Breast epithelium (tissue), 4 donors: ENCODE measurements around the gene LDLRAD4. TPM values are rescaled to one million over a fixed set of nuclear protein-coding genes. Genes with fewer than 3 reads are reported as not detected.
A peak's percentile ranks its signal among the peaks of the same experiment; 100 is the strongest.

Source experiments
- DNase-seq, 2 donors: peaks; one replicate each; pipeline ENCODE4 v3.0.0-alpha.2; 2019; ENCODE audit warnings: low spot score in 2 of 2
- H3K27ac ChIP-seq, 2 donors: fragments of 200-600 bp; sonication (generic) in 1 of 2; one replicate each; pipeline ENCODE4 v1.5.1; 2016 to 2019; ENCODE audit warnings: mild to moderate bottlenecking in 1 of 2
- H3K27me3 ChIP-seq, 2 donors: fragments of 200-600 bp; sonication (generic) in 1 of 2; one replicate each; pipeline versions ENCODE4 v1.5.1 to v1.6.0; 2017 to 2019; ENCODE audit warnings: control low read depth in 1 of 2, mild to moderate bottlenecking in 1 of 2
- H3K36me3 ChIP-seq: fragments of 200-600 bp; one replicate; pipeline ENCODE4 v1.5.1; 2019
- H3K4me1 ChIP-seq, 2 donors: fragments of 200-600 bp; sonication (generic); one replicate each; pipeline ENCODE4 v1.5.1; 2016 to 2019; ENCODE audit warnings: control low read depth in 1 of 2
- H3K4me3 ChIP-seq, 3 donors: fragments of 200-600 bp; sonication (generic); 1 replicate in 2 of 3; 2 replicates in 1 of 3; pipeline ENCODE4 v1.5.1; 2016 to 2019; ENCODE audit warnings: mild to moderate bottlenecking in 3 of 3, moderate library complexity in 2 of 3
- H3K9me3 ChIP-seq, 2 donors: fragments of 200-600 bp; sonication (generic) in 1 of 2; one replicate each; pipeline ENCODE4 v1.5.1; 2016 to 2019; ENCODE audit warnings: control low read depth in 1 of 2
- CTCF ChIP-seq, 3 donors: fragments of 450-650 bp; IDR thresholded peaks; one replicate each; pipeline ENCODE4 v1.5.1; 2016 to 2017; ENCODE audit warnings: antibody characterized with exemption in 3 of 3, mild to moderate bottlenecking in 3 of 3, moderate library complexity in 3 of 3
- POLR2A ChIP-seq: fragments of 450-650 bp; IDR thresholded peaks from one replicate; pipeline ENCODE4 v1.6.1; 2016; ENCODE audit warnings: antibody characterized with exemption, mild to moderate bottlenecking, moderate library complexity
- POLR2AphosphoS5 ChIP-seq, 3 donors: sonication (generic); formaldehyde crosslinking; IDR thresholded peaks; one replicate each; pipeline ENCODE4 v1.6.1; 2017; ENCODE audit warnings: antibody characterized with exemption in 3 of 3
- intact Hi-C: fragments of 100-400 bp; cut with DNase I; formaldehyde crosslinking; loops from one replicate; pipeline ENCODE4 v1.15.1; 2023; ENCODE audit warnings: low total_unique reads
- total RNA-seq, 3 donors: library from RNA; depleted of rRNA; stranded (reverse); fragments of >200 nt; gene quantifications; one replicate each; pipeline ENCODE4 v1.1.0, GENCODE V29; 2016

Gene LDLRAD4
- total RNA-seq, 3 donors from 2014 or later = 28.5 to 94.3 (median 42.9) TPM

- H3K27ac ChIP-seq = peak overlapping the region in 1 of 2 donors; percentile 66
- intact Hi-C loops = no loop called here
Observed at GRCh38 chr18:13577781-13578180, 359.2 kb downstream of the LDLRAD4 start.

GRCh38 chr18:13578400-13578799, 359.8 kb downstream of the LDLRAD4 start:
- no peak for DNase-seq
- H3K27ac ChIP-seq = no peak overlapping the region
- no peak overlapping the region for H3K4me3 ChIP-seq
- H3K27me3 ChIP-seq = no peaks in the 10 kb centered on the region
- no peaks in the 10 kb centered on the region for H3K36me3 ChIP-seq
- TF ChIP-seq POLR2A (no peak), CTCF (IDR thresholded peaks at IDR 0.05) (no peak), POLR2AphosphoS5 (IDR thresholded peaks at IDR 0.05) (no peak)
- H3K4me1 ChIP-seq = no peaks in the 10 kb centered on the region
- intact Hi-C loops = no loop called here
- no peaks in the 10 kb centered on the region for H3K9me3 ChIP-seq

More at GRCh38 chr18:13577781-13578180, 359.2 kb downstream of the LDLRAD4 start:
- Histone ChIP-seq H3K36me3 (no peaks in the 10 kb centered on the region), H3K4me1 (no peaks in the 10 kb centered on the region), H3K4me3 (peak overlapping the region in 1 of 3 donors; percentile 35), H3K9me3 (no peaks in the 10 kb centered on the region), H3K27me3 (no peaks in the 10 kb centered on the region)
- DNase-seq = no peak
- TF ChIP-seq POLR2AphosphoS5 (IDR thresholded peaks at IDR 0.05) (no peak), CTCF (IDR thresholded peaks at IDR 0.05) (no peak), POLR2A (no peak)

- Histone ChIP-seq H3K27me3 (no peaks in the 10 kb centered on the region), H3K27ac (no peak overlapping the region), H3K4me3 (no peak overlapping the region), H3K4me1 (no peaks in the 10 kb centered on the region), H3K9me3 (no peaks in the 10 kb centered on the region), H3K36me3 (no peaks in the 10 kb centered on the region)
- no peak for DNase-seq
- TF ChIP-seq POLR2A (no peak), CTCF (IDR thresholded peaks at IDR 0.05) (no peak), POLR2AphosphoS5 (IDR thresholded peaks at IDR 0.05) (no peak)
- intact Hi-C loops = no loop called here
Observed at GRCh38 chr18:13579874-13580273, 361.3 kb downstream of the LDLRAD4 start.

- DNase-seq = no peak
- Histone ChIP-seq H3K4me1 (no peaks in the 10 kb centered on the region), H3K9me3 (no peaks in the 10 kb centered on the region), H3K27me3 (no peaks in the 10 kb centered on the region), H3K27ac (no peak overlapping the region), H3K4me3 (no peak overlapping the region), H3K36me3 (no peaks in the 10 kb centered on the region)
- intact Hi-C loops = no loop called here
- TF ChIP-seq CTCF (IDR thresholded peaks at IDR 0.05) = no peak
- no peak for TF ChIP-seq POLR2A
- TF ChIP-seq POLR2AphosphoS5 (IDR thresholded peaks at IDR 0.05) = no peak
Observed at GRCh38 chr18:13580351-13580750, 361.8 kb downstream of the LDLRAD4 start.

GRCh38 chr18:13580991-13581390, 362.4 kb downstream of the LDLRAD4 start:
- TF ChIP-seq POLR2A (no peak), POLR2AphosphoS5 (IDR thresholded peaks at IDR 0.05) (no peak), CTCF (IDR thresholded peaks at IDR 0.05) (no peak)
- no peak for DNase-seq
- H3K9me3 ChIP-seq = no peaks in the 10 kb centered on the region

More at GRCh38 chr18:13580991-13581390, 362.4 kb downstream of the LDLRAD4 start:
- Histone ChIP-seq H3K4me3 (no peak overlapping the region), H3K27ac (no peak overlapping the region), H3K36me3 (no peaks in the 10 kb centered on the region), H3K27me3 (no peaks in the 10 kb centered on the region), H3K4me1 (no peaks in the 10 kb centered on the region)
- intact Hi-C loops = no loop called here
